GM18508 (cell line): Measurements from ENCODE around the gene AVL9.

Experiments used
- ATAC-seq: cut with Tn5 transposase; IDR thresholded peaks from one replicate; pipeline ENCODE4 v1.9.1; 2021; ENCODE audit warnings: moderate number of reproducible peaks; ENCODE audit not compliant: insufficient read depth, unreplicated experiment

AVL9 gene

GRCh38 chr7:32531402-32531801 is 36.1 kb downstream of the AVL9 start:
- ATAC-seq = no peak

- ATAC-seq = no peak
These were observed 36.8 kb downstream of the AVL9 start for GRCh38 chr7:32532086-32532485.

GRCh38 chr7:32532716-32533115 is 37.4 kb downstream of the AVL9 start:
- no peak for ATAC-seq

GRCh38 chr7:32533276-32534029 is 38.2 kb downstream of the AVL9 start:
- ATAC-seq = no peak

- ATAC-seq = no peak
These were observed 39.9 kb downstream of the AVL9 start for GRCh38 chr7:32535162-32535702.

GRCh38 chr7:32536016-32536415 is 40.7 kb downstream of the AVL9 start:
- no peak for ATAC-seq

GRCh38 chr7:32536585-32536984 is 41.3 kb downstream of the AVL9 start:
- ATAC-seq = no peak

- ATAC-seq = no peak
These were observed 42.5 kb downstream of the AVL9 start for GRCh38 chr7:32537760-32538159.

GRCh38 chr7:32539366-32539765 is 44.1 kb downstream of the AVL9 start:
- ATAC-seq = no peak

GRCh38 chr7:32539919-32540531 is 44.7 kb downstream of the AVL9 start:
- no peak for ATAC-seq

- no peak for ATAC-seq
These were observed 47.3 kb downstream of the AVL9 start for GRCh38 chr7:32542595-32542994.

- no peak for ATAC-seq
These were observed 64.2 kb downstream of the AVL9 start for GRCh38 chr7:32559480-32559879.

GRCh38 chr7:32560075-32560474 is 64.8 kb downstream of the AVL9 start:
- ATAC-seq = no peak

- no peak for ATAC-seq
These were observed 66.3 kb downstream of the AVL9 start for GRCh38 chr7:32561613-32562012.

- ATAC-seq = no peak
These were observed 69.3 kb downstream of the AVL9 start for GRCh38 chr7:32564542-32564941.

- ATAC-seq = no peak
These were observed 74.3 kb downstream of the AVL9 start for GRCh38 chr7:32569388-32570289.

- no peak for ATAC-seq
These were observed 77.9 kb downstream of the AVL9 start for GRCh38 chr7:32573110-32573687.

GRCh38 chr7:32574626-32575025 is 79.3 kb downstream of the AVL9 start:
- no peak for ATAC-seq

GRCh38 chr7:32577421-32577820 is 82.1 kb downstream of the AVL9 start:
- no peak for ATAC-seq

- ATAC-seq = no peak
These were observed 84.5 kb downstream of the AVL9 start for GRCh38 chr7:32579776-32580175.
